ENCODE measurements around the gene KLK15. TPM values are rescaled to one million over a fixed set of nuclear protein-coding genes. Genes with fewer than 3 reads are reported as not detected.

Gene KLK15
- total and polyA plus RNA-seq, 2 of the 8 experiments (the other 6 are each of a cell fraction or from before 2014, with no cell fraction given) = not detected

- Histone ChIP-seq H3K36me3 (ENCODE audit: control insufficient read depth in 2 of 4, insufficient read depth in 4 of 4, low read length in 3 of 4) (no peaks in the 10 kb centered on the region), H2AK5ac (ENCODE audit: low read depth, low read length) (no peak overlapping the region), H4K8ac (ENCODE audit: extremely low read depth, insufficient read depth, low read length) (no peak overlapping the region), H3K23ac (ENCODE audit: insufficient read length) (no peak overlapping the region), H4K91ac (replicated peaks; ENCODE audit: insufficient read length, low read length) (peak overlapping the region; percentile 20), H3K27me3 (replicated peaks in 1 of 4; ENCODE audit: control insufficient read depth in 3 of 4, extremely low read depth in 1 of 4, insufficient read depth in 3 of 4, low read length in 3 of 4) (peaks cover 0 to 12% (median 3%) of the 10 kb centered on the region in 4 experiments; a peak in 6 of 7 replicates), H3K18ac (ENCODE audit: extremely low read depth, low read length) (no peak overlapping the region), H3K79me2 (ENCODE audit: control insufficient read depth in 1 of 2, insufficient read depth in 2 of 2, low read length in 2 of 2) (no peaks in the 10 kb centered on the region), H3K4me1 (replicated peaks in 1 of 4; ENCODE audit: control insufficient read depth in 3 of 4, insufficient read depth in 4 of 4, low read length in 3 of 4) (no peaks in the 10 kb centered on the region; a peak in 1 of 7 replicates), H3K4me2 (ENCODE audit: insufficient read depth in 1 of 2, low read depth in 2 of 2, low read length in 2 of 2) (no peak overlapping the region), H2BK15ac (ENCODE audit: low read length) (no peak overlapping the region), H2BK20ac (ENCODE audit: low read length) (no peak overlapping the region), H4K20me1 (replicated peaks in 1 of 2; ENCODE audit: control insufficient read depth in 1 of 2, insufficient read depth in 2 of 2, low read length in 2 of 2) (no peaks in the 10 kb centered on the region), H3K4ac (replicated peaks; ENCODE audit: insufficient read length, low read depth, low read length) (no peak overlapping the region), H3K9me3 (ENCODE audit: insufficient read depth in 2 of 2, low read depth in 1 of 2, low read length in 1 of 2) (no peaks in the 10 kb centered on the region; a peak in 1 of 4 replicates), H3K79me1 (ENCODE audit: low read depth, low read length) (no peaks in the 10 kb centered on the region), H2AFZ (ENCODE audit: low read length) (no peak overlapping the region; the same call in 1 of the 2 replicates), H2BK120ac (replicated peaks; ENCODE audit: low read depth, low read length) (no peak overlapping the region), H3K27ac (ENCODE audit: low read depth, low read length) (no peak overlapping the region), H3K23me2 (ENCODE audit: low read depth, low read length) (peaks cover 5% of the 10 kb centered on the region; the same call in 1 of the 2 replicates), H3K14ac (ENCODE audit: insufficient read length) (no peak overlapping the region), H2BK12ac (ENCODE audit: low read depth, low read length) (no peak overlapping the region), H2BK5ac (ENCODE audit: low read depth, low read length) (no peak overlapping the region), H3K56ac (replicated peaks; ENCODE audit: insufficient read length, low read depth, low read length) (no peak overlapping the region), H4K5ac (ENCODE audit: insufficient read length, low read depth, low read length) (no peak overlapping the region), H3K9ac (replicated peaks in 1 of 4; ENCODE audit: extremely low read depth in 1 of 4, low read depth in 3 of 4, low read length in 3 of 4) (no peak overlapping the region; a peak in 2 of 7 replicates), H3K4me3 (ENCODE audit: extremely low read depth in 1 of 4, insufficient read depth in 2 of 4, low read depth in 3 of 4, low read length in 4 of 4) (no peak overlapping the region)
- ChIA-PET POLR2A (ENCODE audit: partially characterized antibody) (interaction anchor here (0.8 to 2.8 kb wide), 8 partner anchors 9 to 62 kb away, joined by 3 to 13 read pairs (median 4); no protein-coding TSS in a partner anchor), CTCF (ENCODE audit: partially characterized antibody) (interaction anchor here (0.8 to 1.8 kb wide), 4 partner anchors 9 to 62 kb away, joined by 3 to 6 read pairs (median 3); no protein-coding TSS in a partner anchor)
- FAIRE-seq (no peak), DNase-seq (ENCODE audit: low read depth in 1 of 2, low spot score in 2 of 2) (no peak)
- WGBS, 2 experiments (ENCODE audit: extremely low coverage in 1 of 2, insufficient coverage in 1 of 2, insufficient read length in 1 of 2, insufficient replicate concordance in 2 of 2, low coverage in 1 of 2, low lambda C conversion rate in 2 of 2, missing lambda C conversion rate in 1 of 2) = 75% methylated on average over 17 of the region's 17 CpGs; no CpG with 5 or more reads in 1 of the 2 experiments
- TF ChIP-seq CEBPB (IDR thresholded peaks at IDR 0.05; ENCODE audit: low read depth, low read length) (no peak), EP300 (IDR thresholded peaks at IDR 0.05; ENCODE audit: borderline replicate concordance in 1 of 2, low read depth in 2 of 2, low read length in 2 of 2) (no peak), CHD2 (IDR thresholded peaks at IDR 0.05; ENCODE audit: low read length) (no peak)
Measured at GRCh38 chr19:50830266-50831025, 2.9 kb downstream of the KLK15 start.

Data from H1 (cell line).